Measurements from ENCODE around the gene CCDC89. TPM values are rescaled to one million over a fixed set of nuclear protein-coding genes. Genes with fewer than 3 reads are reported as not detected.

Gene CCDC89
- total and polyA plus RNA-seq, 2 donors (not counting 3 experiments of a cell fraction or from before 2014, with no cell fraction given) = not detected

GRCh38 chr11:85721191-85721590 is 35.2 kb upstream of the CCDC89 start:
- POLR2A ChIA-PET = no interaction called here
- CTCF ChIA-PET = interaction anchor here (1.1 kb wide), 1 partner anchor 8 kb away, joined by 3 read pairs; no protein-coding TSS in a partner anchor
- Histone ChIP-seq H3K36me3 (ENCODE audit: control insufficient read depth in 2 of 2, extremely low read depth in 1 of 2, insufficient read depth in 2 of 2, low read length in 2 of 2) (no peaks in the 10 kb centered on the region), H2AFZ (ENCODE audit: low read depth, low read length) (no peak overlapping the region), H3K27me3 (ENCODE audit: control insufficient read depth in 2 of 2, insufficient read depth in 2 of 2, low read length in 2 of 2) (no peaks in the 10 kb centered on the region), H3K79me2 (ENCODE audit: control insufficient read depth, insufficient read depth, low read length) (no peaks in the 10 kb centered on the region), H3K4me1 (ENCODE audit: control insufficient read depth, extremely low read depth, insufficient read depth, low read length) (peaks cover 19% of the 10 kb centered on the region), H3K27ac (ENCODE audit: insufficient read depth, low read depth, low read length) (no peak overlapping the region), H3K4me2 (ENCODE audit: insufficient read depth, low read length) (no peak overlapping the region), H3K9me1 (replicated peaks; ENCODE audit: control insufficient read depth, extremely low read depth, insufficient read depth, low read length) (no peaks in the 10 kb centered on the region), H3K4me3 (replicated peaks in 1 of 3; ENCODE audit: insufficient read depth in 1 of 3, low read depth in 1 of 3, low read length in 3 of 3) (no peak overlapping the region), H3K9ac (replicated peaks; ENCODE audit: extremely low read depth, insufficient read depth, low read length) (no peak overlapping the region), H4K20me1 (replicated peaks; ENCODE audit: control insufficient read depth, extremely low read depth, insufficient read depth, low read length) (no peaks in the 10 kb centered on the region), H3K9me3 (replicated peaks; ENCODE audit: control insufficient read depth, insufficient read depth, low read length) (no peaks in the 10 kb centered on the region)
- DNase-seq (ENCODE audit: low read depth, low spot score) (no peak), FAIRE-seq (no peak)
- no TSS peak for BruUV-seq (replicated peaks)
- intact Hi-C loops (cut with micrococcal nuclease) = loop anchor here (10.0 kb wide), 1 partner anchor 134 kb away; the partner anchor contains the start of gene CCDC83
- TF ChIP-seq, protein P1, sequence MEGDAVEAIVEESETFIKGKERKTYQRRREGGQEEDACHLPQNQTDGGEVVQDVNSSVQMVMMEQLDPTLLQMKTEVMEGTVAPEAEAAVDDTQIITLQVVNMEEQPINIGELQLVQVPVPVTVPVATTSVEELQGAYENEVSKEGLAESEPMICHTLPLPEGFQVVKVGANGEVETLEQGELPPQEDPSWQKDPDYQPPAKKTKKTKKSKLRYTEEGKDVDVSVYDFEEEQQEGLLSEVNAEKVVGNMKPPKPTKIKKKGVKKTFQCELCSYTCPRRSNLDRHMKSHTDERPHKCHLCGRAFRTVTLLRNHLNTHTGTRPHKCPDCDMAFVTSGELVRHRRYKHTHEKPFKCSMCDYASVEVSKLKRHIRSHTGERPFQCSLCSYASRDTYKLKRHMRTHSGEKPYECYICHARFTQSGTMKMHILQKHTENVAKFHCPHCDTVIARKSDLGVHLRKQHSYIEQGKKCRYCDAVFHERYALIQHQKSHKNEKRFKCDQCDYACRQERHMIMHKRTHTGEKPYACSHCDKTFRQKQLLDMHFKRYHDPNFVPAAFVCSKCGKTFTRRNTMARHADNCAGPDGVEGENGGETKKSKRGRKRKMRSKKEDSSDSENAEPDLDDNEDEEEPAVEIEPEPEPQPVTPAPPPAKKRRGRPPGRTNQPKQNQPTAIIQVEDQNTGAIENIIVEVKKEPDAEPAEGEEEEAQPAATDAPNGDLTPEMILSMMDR (IDR thresholded peaks at IDR 0.05; ENCODE audit: extremely low read depth in 1 of 2, insufficient read depth in 1 of 2, low read depth in 1 of 2, low read length in 2 of 2) = no peak
- TF ChIP-seq GATA2 (IDR thresholded peaks at IDR 0.05; ENCODE audit: insufficient read depth, insufficient read length, low read depth, low read length) (no peak), POLR2AphosphoS5 (IDR thresholded peaks at IDR 0.05; ENCODE audit: insufficient read depth, low read depth, low read length) (no peak), FOS (IDR thresholded peaks at IDR 0.05; ENCODE audit: borderline replicate concordance, insufficient read depth, low read length) (no peak), POLR2A (IDR thresholded peaks at IDR 0.05; ENCODE audit: low read depth, low read length) (no peak), MYC (IDR thresholded peaks at IDR 0.05; ENCODE audit: low read depth, low read length) (no peak), EZH2 (IDR thresholded peaks at IDR 0.05; ENCODE audit: borderline replicate concordance, low read depth, low read length, severe bottlenecking) (no peak), JUN (IDR thresholded peaks at IDR 0.05; ENCODE audit: borderline replicate concordance, insufficient read depth, insufficient read length, low read depth) (no peak)
- TF ChIP-seq, protein P2, sequence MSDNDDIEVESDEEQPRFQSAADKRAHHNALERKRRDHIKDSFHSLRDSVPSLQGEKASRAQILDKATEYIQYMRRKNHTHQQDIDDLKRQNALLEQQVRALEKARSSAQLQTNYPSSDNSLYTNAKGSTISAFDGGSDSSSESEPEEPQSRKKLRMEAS (IDR thresholded peaks at IDR 0.05; ENCODE audit: insufficient read depth, insufficient read length) = no peak
- dilution Hi-C loops (cut with MboI; ENCODE audit: extremely low pct_ligation_motif_present, low sequenced_read_pairs) = no loop called here

All from endothelial cell of umbilical vein (primary cell).